Activated CD4-positive, alpha-beta T cell treated with anti-CD3 and anti-CD28 coated beads, Interleukin-2, amount 10 ng/mL, durations not matched to agents 7 days and 5 days (primary cell): ENCODE results near the gene CSTPP1. TPM values are rescaled to one million over a fixed set of nuclear protein-coding genes. Genes with fewer than 3 reads are reported as not detected.

Source experiments
- CTCF ChIA-PET: fragments of 350-600 bp; sonication (Branson Sonifier 250); formaldehyde crosslinking; loops from one replicate; lab custom pipeline; 2021; ENCODE audit warnings: antibody characterized with exemption; lab: Charles Lee
- POLR2A ChIA-PET: fragments of 350-600 bp; sonication (Branson Sonifier 250); formaldehyde crosslinking; loops from one replicate; lab custom pipeline; 2021; ENCODE audit warnings: antibody characterized with exemption; lab: Charles Lee
- DNase-seq: peaks from one replicate; pipeline ENCODE4 v3.0.0-alpha.2; 2020
- H3K27ac Mint-ChIP-seq: one replicate; pipeline ENCODE4 v1.8.0; 2021; ENCODE audit warnings: mild to moderate bottlenecking, moderate library complexity, mixed read lengths
- H3K27me3 Mint-ChIP-seq: one replicate; pipeline ENCODE4 v1.8.0; 2021; ENCODE audit warnings: mixed read lengths
- H3K36me3 Mint-ChIP-seq: one replicate; pipeline ENCODE4 v1.8.0; 2021; ENCODE audit warnings: low read depth, mixed read lengths
- H3K4me1 Mint-ChIP-seq: one replicate; pipeline ENCODE4 v1.8.0; 2021; ENCODE audit warnings: mixed read lengths
- H3K4me3 Mint-ChIP-seq: one replicate; pipeline ENCODE4 v1.8.0; 2021; ENCODE audit warnings: mild to moderate bottlenecking, moderate library complexity, mixed read lengths
- H3K9me3 Mint-ChIP-seq: one replicate; pipeline ENCODE4 v1.8.0; 2021; ENCODE audit warnings: mixed read lengths
- total RNA-seq, 2 experiments: library from RNA; stranded (reverse); gene quantifications; one replicate each; pipeline ENCODE4 v1.2.3, GENCODE V29; 2021

CSTPP1 gene
- total RNA-seq, 2 experiments from 2014 or later = 18.2 to 18.9 TPM

DNA sequence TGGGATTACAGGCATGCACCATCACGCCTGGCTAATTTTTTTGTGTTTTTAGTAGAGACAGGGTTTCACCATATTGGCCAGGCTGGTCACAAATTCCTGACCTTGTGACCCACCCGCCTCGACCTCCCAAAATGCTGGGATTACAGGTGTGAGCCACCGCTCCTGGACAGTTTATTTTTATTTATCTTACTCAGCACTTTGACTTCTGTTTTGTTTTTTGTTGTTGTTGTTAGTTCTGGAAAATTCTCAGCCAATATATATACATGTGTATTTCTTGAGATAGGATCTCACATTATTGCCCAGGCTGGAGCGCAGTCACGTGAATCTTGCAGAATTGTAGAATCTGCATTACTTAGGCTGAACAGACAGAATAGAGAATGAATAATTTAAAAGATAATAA is 107.6 kb downstream of the CSTPP1 start:
- CTCF ChIA-PET = no interaction called here
- Mint-ChIP-seq H3K27ac (no peak overlapping the region), H3K9me3 (no peaks in the 10 kb centered on the region), H3K36me3 (no peaks in the 10 kb centered on the region), H3K27me3 (no peaks in the 10 kb centered on the region), H3K4me1 (no peaks in the 10 kb centered on the region), H3K4me3 (no peak overlapping the region)
- no peak for DNase-seq
- POLR2A ChIA-PET = interaction anchor here (0.6 kb wide), 1 partner anchor 171 kb away, joined by 4 read pairs; the partner anchor contains the start of gene DDB2

GRCh38 chr11:47047972-47048371 is 111.4 kb downstream of the CSTPP1 start:
- Mint-ChIP-seq H3K27ac (no peak overlapping the region), H3K4me1 (no peaks in the 10 kb centered on the region), H3K4me3 (no peak overlapping the region), H3K9me3 (no peaks in the 10 kb centered on the region), H3K27me3 (no peaks in the 10 kb centered on the region), H3K36me3 (no peaks in the 10 kb centered on the region)
- no peak for DNase-seq
- POLR2A ChIA-PET = no interaction called here
- CTCF ChIA-PET = no interaction called here

DNA sequence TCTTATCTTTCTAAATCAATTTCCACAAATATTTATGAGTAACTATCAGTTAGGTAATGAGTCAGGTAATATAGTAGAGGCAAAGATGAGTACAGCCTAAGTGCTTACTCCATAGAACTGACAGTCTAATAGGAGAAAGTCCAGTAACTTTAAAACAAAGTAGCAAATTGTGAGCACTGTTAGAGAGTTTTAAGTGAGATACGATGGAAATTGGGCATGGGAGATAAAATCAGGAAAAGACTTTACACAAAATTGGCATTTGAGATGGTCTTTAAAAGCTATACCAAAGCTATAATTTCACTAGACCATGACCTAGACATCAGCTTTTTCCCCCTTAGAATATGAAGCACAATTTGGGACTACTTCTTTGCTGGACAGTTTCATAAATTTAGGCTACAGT is 113.7 kb downstream of the CSTPP1 start:
- Mint-ChIP-seq H3K4me1 (no peaks in the 10 kb centered on the region), H3K4me3 (no peak overlapping the region), H3K9me3 (no peaks in the 10 kb centered on the region), H3K27me3 (no peaks in the 10 kb centered on the region), H3K27ac (no peak overlapping the region), H3K36me3 (no peaks in the 10 kb centered on the region)
- POLR2A ChIA-PET = no interaction called here
- CTCF ChIA-PET = interaction anchor here (1.3 kb wide), 1 partner anchor 22 kb away, joined by 3 read pairs; no protein-coding TSS in a partner anchor
- DNase-seq = no peak

DNA sequence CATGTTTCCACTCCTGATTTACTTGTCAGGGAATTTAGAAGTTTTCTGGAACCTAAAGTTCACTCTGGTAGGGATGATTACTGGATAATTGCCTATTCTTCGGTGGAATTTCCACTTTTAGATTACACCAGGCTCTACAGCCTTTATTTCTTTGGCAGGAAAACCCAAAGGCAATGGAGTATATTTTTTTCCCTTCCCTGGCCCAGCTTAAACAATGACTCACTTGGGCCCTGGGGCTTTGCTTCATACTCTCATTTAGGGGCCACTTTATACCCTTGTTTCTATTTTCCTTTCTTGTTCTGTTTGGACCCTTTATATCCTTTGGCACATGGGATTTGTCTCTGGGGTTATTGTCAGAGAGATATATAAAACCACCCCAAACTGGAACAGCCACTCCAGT is 114.7 kb downstream of the CSTPP1 start:
- Mint-ChIP-seq H3K4me3 (no peak overlapping the region), H3K27me3 (no peaks in the 10 kb centered on the region), H3K27ac (no peak overlapping the region), H3K4me1 (no peaks in the 10 kb centered on the region), H3K9me3 (no peaks in the 10 kb centered on the region), H3K36me3 (peaks cover 2% of the 10 kb centered on the region)
- POLR2A ChIA-PET = no interaction called here
- CTCF ChIA-PET = no interaction called here
- no peak for DNase-seq

DNA sequence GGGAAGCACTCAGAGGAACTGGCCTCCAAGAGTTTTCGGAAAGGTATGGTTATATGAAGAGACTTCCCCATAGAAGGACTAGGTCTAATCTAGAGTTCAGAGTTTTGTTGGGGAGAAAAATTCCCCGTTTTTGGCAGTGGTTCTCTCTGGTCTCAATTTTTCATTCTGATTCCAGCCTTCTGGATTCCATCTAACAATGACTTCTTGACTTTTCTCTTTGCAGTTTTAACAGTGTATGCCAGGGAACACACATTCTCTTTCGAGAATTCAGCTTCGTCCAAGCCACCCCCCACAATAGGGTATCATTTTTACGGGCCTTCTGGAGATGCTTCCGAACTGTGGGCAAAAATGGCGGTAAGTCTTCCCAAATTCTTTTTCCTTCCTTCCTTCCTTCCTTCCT is 115.6 kb downstream of the CSTPP1 start:
- Mint-ChIP-seq H3K4me1 (no peaks in the 10 kb centered on the region), H3K4me3 (no peak overlapping the region), H3K27me3 (no peaks in the 10 kb centered on the region), H3K27ac (no peak overlapping the region), H3K9me3 (no peaks in the 10 kb centered on the region), H3K36me3 (peaks cover 2% of the 10 kb centered on the region)
- ChIA-PET CTCF (no interaction called here), POLR2A (no interaction called here)
- no peak for DNase-seq

GRCh38 chr11:47052576-47052975 is 116.0 kb downstream of the CSTPP1 start:
- POLR2A ChIA-PET = no interaction called here
- H3K36me3 Mint-ChIP-seq = peaks cover 2% of the 10 kb centered on the region
- no peaks in the 10 kb centered on the region for H3K4me1 Mint-ChIP-seq
- DNase-seq = no peak
- no peak overlapping the region for H3K4me3 Mint-ChIP-seq
- H3K27me3 Mint-ChIP-seq = no peaks in the 10 kb centered on the region
- H3K9me3 Mint-ChIP-seq = no peaks in the 10 kb centered on the region
- no peak overlapping the region for H3K27ac Mint-ChIP-seq
- CTCF ChIA-PET = no interaction called here

- Mint-ChIP-seq H3K9me3 (no peaks in the 10 kb centered on the region), H3K27me3 (no peaks in the 10 kb centered on the region), H3K27ac (no peak overlapping the region), H3K4me3 (no peak overlapping the region), H3K36me3 (peaks cover 2% of the 10 kb centered on the region), H3K4me1 (peaks cover 2% of the 10 kb centered on the region)
- DNase-seq = no peak
- POLR2A ChIA-PET = interaction anchor here (0.6 kb wide), 1 partner anchor 71 kb away, joined by 4 read pairs; no protein-coding TSS in a partner anchor
- CTCF ChIA-PET = no interaction called here
These were observed 119.0 kb downstream of the CSTPP1 start for GRCh38 chr11:47055534-47055933.

DNA sequence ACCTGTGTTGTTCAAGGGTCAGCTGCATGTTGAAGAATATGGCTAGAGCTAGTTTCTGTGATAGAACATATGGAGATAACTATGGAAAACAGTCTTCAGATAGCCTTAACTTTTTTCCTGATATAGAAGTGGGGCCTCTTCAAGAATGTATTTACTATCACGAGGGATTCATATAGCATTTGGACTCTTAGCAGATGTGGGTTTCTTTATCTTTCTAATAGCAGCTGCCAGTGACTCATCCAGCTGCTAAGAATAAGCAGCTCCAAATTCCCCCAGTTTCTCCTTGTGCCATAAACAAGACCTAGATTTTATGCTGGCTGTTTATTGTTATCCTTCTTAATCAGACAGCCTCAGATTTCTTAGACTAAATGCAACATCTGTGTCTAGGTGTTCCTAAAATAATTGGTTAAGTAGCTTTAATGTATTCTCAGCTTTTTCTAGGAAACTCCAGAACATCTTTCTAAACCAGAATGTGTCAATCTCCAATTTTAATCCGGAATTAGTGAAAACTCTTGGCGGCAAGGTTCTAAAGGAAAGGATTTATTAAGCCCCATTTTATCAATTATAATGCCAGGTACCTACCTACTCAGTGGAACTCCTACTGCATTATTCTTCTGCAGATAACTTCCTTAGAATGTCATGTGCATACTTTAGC is 119.8 kb downstream of the CSTPP1 start:
- Mint-ChIP-seq H3K4me1 (peaks cover 8% of the 10 kb centered on the region), H3K4me3 (no peak overlapping the region), H3K27ac (no peak overlapping the region), H3K27me3 (no peaks in the 10 kb centered on the region), H3K9me3 (no peaks in the 10 kb centered on the region), H3K36me3 (peaks cover 2% of the 10 kb centered on the region)
- CTCF ChIA-PET = no interaction called here
- POLR2A ChIA-PET = interaction anchor here (0.6 kb wide), 1 partner anchor 10 kb away, joined by 5 read pairs; no protein-coding TSS in a partner anchor
- no peak for DNase-seq

- Mint-ChIP-seq H3K27me3 (no peaks in the 10 kb centered on the region), H3K27ac (no peak overlapping the region), H3K4me3 (no peak overlapping the region), H3K9me3 (no peaks in the 10 kb centered on the region), H3K36me3 (peaks cover 5% of the 10 kb centered on the region), H3K4me1 (peaks cover 13% of the 10 kb centered on the region)
- ChIA-PET CTCF (no interaction called here), POLR2A (no interaction called here)
- DNase-seq = no peak
These were observed 120.8 kb downstream of the CSTPP1 start for GRCh38 chr11:47057365-47057764.

GRCh38 chr11:47060807-47061206 is 124.2 kb downstream of the CSTPP1 start:
- H3K4me1 Mint-ChIP-seq = peaks cover 13% of the 10 kb centered on the region

GRCh38 chr11:47061429-47062178 is 125.0 kb downstream of the CSTPP1 start:
- Mint-ChIP-seq H3K4me1 (peaks cover 13% of the 10 kb centered on the region), H3K27me3 (no peaks in the 10 kb centered on the region), H3K27ac (no peak overlapping the region), H3K4me3 (no peak overlapping the region), H3K36me3 (peaks cover 3% of the 10 kb centered on the region), H3K9me3 (no peaks in the 10 kb centered on the region)
- POLR2A ChIA-PET = no interaction called here
- CTCF ChIA-PET = no interaction called here
- DNase-seq = no peak

More at GRCh38 chr11:47060807-47061206, 124.2 kb downstream of the CSTPP1 start:
- Mint-ChIP-seq H3K27ac (peak overlapping the region; percentile 9), H3K27me3 (no peaks in the 10 kb centered on the region), H3K36me3 (peaks cover 3% of the 10 kb centered on the region), H3K9me3 (no peaks in the 10 kb centered on the region), H3K4me3 (no peak overlapping the region)
- no peak for DNase-seq
- ChIA-PET CTCF (no interaction called here), POLR2A (no interaction called here)

GRCh38 chr11:47062736-47063135 is 126.2 kb downstream of the CSTPP1 start:
- no peak overlapping the region for H3K27ac Mint-ChIP-seq
- no peak overlapping the region for H3K4me3 Mint-ChIP-seq
- H3K4me1 Mint-ChIP-seq = peaks cover 13% of the 10 kb centered on the region
- no peak for DNase-seq
- peaks cover 3% of the 10 kb centered on the region for H3K36me3 Mint-ChIP-seq
- CTCF ChIA-PET = no interaction called here
- no peaks in the 10 kb centered on the region for H3K9me3 Mint-ChIP-seq
- POLR2A ChIA-PET = no interaction called here
- H3K27me3 Mint-ChIP-seq = no peaks in the 10 kb centered on the region

DNA sequence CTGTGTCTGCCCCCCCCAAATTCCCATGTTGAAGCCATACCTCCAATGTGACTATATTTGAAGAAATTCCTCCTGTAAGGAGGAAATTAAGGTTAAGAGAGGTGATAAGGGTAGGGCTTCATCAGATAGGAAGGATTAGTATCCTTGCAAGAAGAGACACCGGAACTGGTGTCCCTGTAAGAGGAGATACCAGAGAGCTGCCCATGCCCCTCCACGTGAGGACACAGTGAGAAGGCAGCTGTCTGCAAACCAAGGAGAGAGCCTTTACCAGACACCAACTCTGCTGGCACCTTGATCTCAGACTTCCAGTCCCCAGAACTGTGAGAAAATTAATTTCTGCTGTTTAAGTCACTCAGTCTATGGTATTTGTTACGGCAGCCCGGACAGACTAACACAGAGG is 130.8 kb downstream of the CSTPP1 start:
- Mint-ChIP-seq H3K36me3 (no peaks in the 10 kb centered on the region), H3K27ac (no peak overlapping the region), H3K4me1 (no peaks in the 10 kb centered on the region), H3K4me3 (no peak overlapping the region), H3K9me3 (no peaks in the 10 kb centered on the region), H3K27me3 (no peaks in the 10 kb centered on the region)
- POLR2A ChIA-PET = no interaction called here
- no peak for DNase-seq
- CTCF ChIA-PET = no interaction called here
